WERI-Rb-1 (cell line): Measurements from ENCODE around the gene TACC3.

Experiments
- DNase-seq: peaks from one replicate; pipeline ENCODE4 v3.0.0-alpha.2; 2020
- H3K27ac ChIP-seq: fragments of 250-450 bp; sonication (Bioruptor Pico); 2 replicates; pipeline ENCODE4 v1.5.1; 2020; ENCODE audit warnings: mild to moderate bottlenecking, moderate library complexity
- H3K27me3 ChIP-seq: fragments of 250-450 bp; sonication (Bioruptor Pico); 2 replicates; pipeline ENCODE4 v1.5.1; 2021; ENCODE audit warnings: mild to moderate bottlenecking, low read depth, moderate library complexity; ENCODE audit not compliant: insufficient read depth, severe bottlenecking
- H3K36me3 ChIP-seq: fragments of 250-450 bp; sonication (Bioruptor Pico); 2 replicates; pipeline ENCODE4 v1.5.1; 2020; ENCODE audit warnings: mild to moderate bottlenecking, moderate library complexity
- H3K4me3 ChIP-seq: 2 replicates; pipeline ENCODE4 v1.5.1; 2011; ENCODE audit warnings: low read depth, mild to moderate bottlenecking, control low read depth, low read length
- H3K9me3 ChIP-seq: fragments of 250-450 bp; sonication (Bioruptor Pico); 2 replicates; pipeline ENCODE4 v1.5.1; 2021; ENCODE audit warnings: mild to moderate bottlenecking, moderate library complexity; ENCODE audit not compliant: severe bottlenecking
- TF ChIP-seq, protein P1 (sequence below): IDR thresholded peaks from 2 replicates; pipeline ENCODE4 v1.5.1; 2011; ENCODE audit warnings: low read depth, mild to moderate bottlenecking, control low read depth, inconsistent platforms, low read length

Gene TACC3

DNA sequence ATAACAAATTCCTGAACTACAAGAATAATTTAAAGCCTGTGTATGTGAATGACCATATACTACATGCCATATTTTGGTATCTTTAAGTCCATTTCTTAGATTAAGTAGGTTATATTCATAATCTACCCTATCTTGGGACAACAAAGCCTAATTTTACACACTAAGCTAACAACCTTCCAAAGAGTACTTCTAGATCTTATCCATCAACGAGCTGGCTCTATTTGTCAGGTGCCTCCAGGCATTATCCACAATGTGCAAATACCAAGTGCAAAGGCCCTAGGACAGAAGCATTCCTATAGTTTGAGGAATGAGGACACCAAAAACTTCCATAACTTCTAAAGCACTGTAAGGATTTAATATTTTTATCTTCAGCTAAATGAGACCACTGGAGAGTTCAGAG is 12.7 kb upstream of the TACC3 start:
- DNase-seq = no peak
- H3K27me3 ChIP-seq = no peaks in the 10 kb centered on the region
- no peak overlapping the region for H3K27ac ChIP-seq
- H3K9me3 ChIP-seq = no peaks in the 10 kb centered on the region
- H3K4me3 ChIP-seq = no peak overlapping the region
- peaks cover 77% of the 10 kb centered on the region for H3K36me3 ChIP-seq
- TF ChIP-seq, protein P1, sequence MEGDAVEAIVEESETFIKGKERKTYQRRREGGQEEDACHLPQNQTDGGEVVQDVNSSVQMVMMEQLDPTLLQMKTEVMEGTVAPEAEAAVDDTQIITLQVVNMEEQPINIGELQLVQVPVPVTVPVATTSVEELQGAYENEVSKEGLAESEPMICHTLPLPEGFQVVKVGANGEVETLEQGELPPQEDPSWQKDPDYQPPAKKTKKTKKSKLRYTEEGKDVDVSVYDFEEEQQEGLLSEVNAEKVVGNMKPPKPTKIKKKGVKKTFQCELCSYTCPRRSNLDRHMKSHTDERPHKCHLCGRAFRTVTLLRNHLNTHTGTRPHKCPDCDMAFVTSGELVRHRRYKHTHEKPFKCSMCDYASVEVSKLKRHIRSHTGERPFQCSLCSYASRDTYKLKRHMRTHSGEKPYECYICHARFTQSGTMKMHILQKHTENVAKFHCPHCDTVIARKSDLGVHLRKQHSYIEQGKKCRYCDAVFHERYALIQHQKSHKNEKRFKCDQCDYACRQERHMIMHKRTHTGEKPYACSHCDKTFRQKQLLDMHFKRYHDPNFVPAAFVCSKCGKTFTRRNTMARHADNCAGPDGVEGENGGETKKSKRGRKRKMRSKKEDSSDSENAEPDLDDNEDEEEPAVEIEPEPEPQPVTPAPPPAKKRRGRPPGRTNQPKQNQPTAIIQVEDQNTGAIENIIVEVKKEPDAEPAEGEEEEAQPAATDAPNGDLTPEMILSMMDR = no peak

DNA sequence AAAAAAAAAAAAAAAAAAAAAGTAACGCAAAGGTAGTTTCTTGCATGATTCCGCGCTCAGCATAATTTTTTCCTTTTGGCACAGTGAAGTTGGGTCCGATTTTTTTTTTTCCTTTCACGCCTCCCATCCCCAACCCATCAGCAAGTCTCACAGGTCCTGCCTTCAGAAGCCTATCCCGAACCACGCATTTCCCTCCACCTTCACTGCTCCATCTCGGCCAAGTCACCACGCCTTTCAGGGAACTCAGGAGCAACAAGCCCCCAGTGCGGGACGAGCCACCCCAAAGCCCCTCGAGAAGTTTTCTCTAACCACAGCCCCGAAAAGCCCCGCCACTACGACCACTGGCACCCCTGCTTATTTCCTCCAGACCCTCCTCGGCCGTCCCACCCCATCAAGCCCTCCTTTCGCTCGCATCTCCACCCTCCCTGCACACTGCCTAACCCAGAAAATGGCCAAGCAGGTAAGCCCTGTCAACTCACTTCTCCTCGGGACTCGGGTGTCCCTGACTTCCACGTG is 10.2 kb upstream of the TACC3 start:
- Histone ChIP-seq H3K9me3 (no peaks in the 10 kb centered on the region), H3K27me3 (no peaks in the 10 kb centered on the region), H3K4me3 (peak overlapping the region; percentile 91), H3K27ac (peak overlapping the region; percentile 100), H3K36me3 (peaks cover 75% of the 10 kb centered on the region)
- TF ChIP-seq, protein P1 = no peak
- DNase-seq = no peak

DNA sequence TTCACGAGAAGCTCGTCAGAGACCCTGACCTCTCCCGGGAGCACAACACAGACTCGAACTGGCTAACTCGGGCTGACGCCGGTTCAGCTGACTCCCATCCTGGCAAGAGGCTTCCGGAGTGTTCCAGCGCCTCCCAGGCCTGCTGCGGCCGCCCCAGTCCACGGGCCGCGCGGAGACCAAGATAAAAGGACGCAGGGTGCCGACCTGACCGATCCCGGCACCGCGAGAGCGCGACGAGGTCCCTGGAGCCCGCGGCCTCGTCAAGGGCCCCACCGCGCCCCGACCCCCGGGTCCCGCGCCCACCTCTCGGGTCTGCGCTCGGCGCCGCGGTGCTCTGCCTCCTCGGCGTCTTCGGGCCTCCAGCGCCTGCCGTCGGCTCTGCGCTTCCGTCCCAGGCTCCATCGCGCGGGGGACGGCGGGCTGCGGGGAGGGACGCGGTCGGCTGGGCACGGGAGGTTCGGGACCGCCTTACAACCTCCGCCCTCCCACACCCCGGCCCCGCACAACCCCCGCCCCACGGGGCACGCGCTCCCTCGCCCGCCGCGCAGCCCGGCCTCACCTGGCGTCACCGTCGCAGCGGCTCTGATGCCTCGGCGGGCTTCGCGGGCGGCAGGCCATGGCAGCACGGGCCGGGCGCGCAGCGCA is 9.6 kb upstream of the TACC3 start:
- TF ChIP-seq, protein P1 = no peak
- Histone ChIP-seq H3K9me3 (no peaks in the 10 kb centered on the region), H3K4me3 (peak overlapping the region; percentile 91), H3K27me3 (no peaks in the 10 kb centered on the region), H3K36me3 (peaks cover 75% of the 10 kb centered on the region), H3K27ac (peak overlapping the region; percentile 100)
- no peak for DNase-seq

DNA sequence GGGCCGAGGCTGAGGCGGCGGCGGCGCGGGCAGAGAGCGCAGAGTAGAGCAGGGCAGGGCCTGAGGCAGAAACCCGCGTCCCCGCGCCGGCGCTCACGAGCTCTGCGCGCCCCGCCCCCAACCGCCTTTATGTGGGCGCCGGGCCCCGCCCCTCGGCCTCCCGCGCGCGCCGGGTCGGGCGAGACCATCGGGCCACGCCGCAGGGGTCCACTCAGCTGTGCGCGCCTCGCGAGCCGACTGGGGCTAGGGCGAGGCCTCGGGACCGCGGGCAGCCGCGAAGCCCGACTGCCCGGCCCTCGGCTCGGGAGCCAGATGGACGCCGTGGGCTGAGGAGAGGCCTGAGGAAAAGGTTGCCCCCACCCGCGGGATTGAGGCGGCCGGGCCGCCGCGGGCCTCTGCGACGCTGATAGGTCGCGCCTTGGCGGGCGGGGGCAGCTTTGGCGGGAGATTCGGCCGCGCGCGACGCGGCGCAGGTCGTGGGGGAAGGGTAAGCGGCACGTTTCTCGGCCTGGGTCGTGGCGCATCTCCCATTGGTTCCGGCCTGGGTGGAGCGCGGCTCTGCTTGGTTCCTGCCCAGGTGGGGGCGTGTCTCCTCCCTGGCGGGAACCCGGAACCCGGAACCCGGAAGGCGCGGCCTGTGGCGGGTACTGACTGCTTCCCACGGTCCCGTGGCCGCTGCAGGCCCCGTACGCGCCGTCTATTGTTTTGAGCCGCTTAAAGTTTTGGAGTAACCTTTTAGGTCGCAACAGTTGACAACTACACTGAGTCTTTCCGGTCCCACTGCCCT is 8.9 kb upstream of the TACC3 start, which contains the start of gene SLBP:
TSS of gene SLBP (minus strand) at position 104 of the 787 bp plus-strand sequence. CDS start 131 bp downstream, outside the sequence.
- TF ChIP-seq, protein P1 = no peak
- no peaks in the 10 kb centered on the region for H3K27me3 ChIP-seq
- peaks cover 76% of the 10 kb centered on the region for H3K36me3 ChIP-seq
- no peaks in the 10 kb centered on the region for H3K9me3 ChIP-seq
- H3K4me3 ChIP-seq = peak within 1 kb of the TSS; percentile 91
- peak; percentile 99 for DNase-seq
- peak within 1 kb of the TSS; percentile 100 for H3K27ac ChIP-seq

DNA sequence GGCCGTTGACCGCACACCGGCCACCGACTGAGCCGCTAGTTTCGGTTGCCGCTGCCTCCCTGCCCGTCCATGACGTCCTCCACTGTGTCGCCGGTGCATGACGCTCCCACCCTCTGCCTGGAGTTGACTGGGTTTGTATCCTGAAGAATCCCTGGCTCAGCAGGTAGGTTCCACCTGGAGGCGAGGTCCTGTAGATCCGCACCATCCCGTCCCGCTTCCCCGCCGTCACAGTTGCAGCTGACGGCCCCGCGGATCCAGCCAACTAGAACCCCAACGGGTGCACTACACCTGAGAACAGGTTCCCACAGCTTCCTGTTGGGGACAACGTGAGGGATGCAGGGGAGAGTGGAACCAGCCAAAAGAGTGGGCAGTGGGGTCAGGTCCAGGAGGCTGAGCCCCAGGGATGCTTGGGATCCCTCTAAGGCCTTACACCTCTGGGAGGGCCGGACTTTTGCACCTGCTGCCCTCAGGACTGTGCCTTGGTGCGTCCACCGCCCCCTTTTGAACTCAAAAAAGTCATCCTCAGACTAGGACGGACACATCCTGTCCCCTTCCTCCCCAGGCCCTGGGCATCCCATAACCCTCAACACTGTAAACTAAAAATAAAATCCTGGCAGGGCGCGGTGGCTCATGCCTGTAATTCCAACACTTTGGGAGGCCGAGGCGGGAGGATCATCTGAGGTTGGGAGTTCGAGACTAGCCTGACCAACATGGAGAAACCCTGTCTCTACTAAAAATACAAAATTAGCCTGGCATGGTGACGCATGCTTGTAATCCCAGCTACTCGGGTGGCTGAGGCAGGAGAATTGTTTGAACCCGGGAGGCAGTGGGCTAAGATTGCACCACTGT is 8.1 kb upstream of the TACC3 start:
- Histone ChIP-seq H3K27me3 (no peaks in the 10 kb centered on the region), H3K4me3 (peak overlapping the region; percentile 71), H3K27ac (peak overlapping the region; percentile 100), H3K9me3 (no peaks in the 10 kb centered on the region), H3K36me3 (peaks cover 74% of the 10 kb centered on the region)
- no peak for DNase-seq
- TF ChIP-seq, protein P1 = no peak
